Mucosa of gallbladder (tissue), 1 donor: ENCODE data around the gene HIPK2. TPM values are rescaled to one million over a fixed set of nuclear protein-coding genes. Genes with fewer than 3 reads are reported as not detected.

Experiments used
- DNase-seq: peaks from one replicate; pipeline ENCODE4 v3.0.0-alpha.2; 2020; ENCODE audit warnings: low spot score
- total RNA-seq: library from RNA; stranded (reverse); gene quantifications from one replicate; pipeline ENCODE4 v1.2.1, GENCODE V29; 2021
- donor health status: DM: no; HTN: no; CAD: no.

Gene HIPK2
- total RNA-seq, 1 donor from 2014 or later: 49.0 TPM

GRCh38 chr7:139752604-139753003 is 25.2 kb downstream of the HIPK2 start:
- no peak for DNase-seq

GRCh38 chr7:139752148-139752547 is 25.6 kb downstream of the HIPK2 start:
- DNase-seq: no peak

- DNase-seq: no peak
Measured at GRCh38 chr7:139750459-139751095, 27.2 kb downstream of the HIPK2 start.

- DNase-seq: no peak
Measured at GRCh38 chr7:139749545-139749944, 28.3 kb downstream of the HIPK2 start.

- no peak for DNase-seq
Measured at GRCh38 chr7:139748941-139749340, 28.9 kb downstream of the HIPK2 start.

GRCh38 chr7:139748373-139748765 is 29.4 kb downstream of the HIPK2 start:
- DNase-seq: no peak

- no peak for DNase-seq
Measured at GRCh38 chr7:139747662-139748372, 30.0 kb downstream of the HIPK2 start.

GRCh38 chr7:139746652-139747051 is 31.1 kb downstream of the HIPK2 start:
- DNase-seq: peak; percentile 54

GRCh38 chr7:139745678-139746143 is 32.1 kb downstream of the HIPK2 start:
- DNase-seq: no peak

- no peak for DNase-seq
Measured at GRCh38 chr7:139744768-139745677, 32.8 kb downstream of the HIPK2 start.

- no peak for DNase-seq
Measured at GRCh38 chr7:139743967-139744767, 33.6 kb downstream of the HIPK2 start.

GRCh38 chr7:139743267-139743966 is 34.4 kb downstream of the HIPK2 start:
- no peak for DNase-seq

GRCh38 chr7:139741789-139742344 is 35.9 kb downstream of the HIPK2 start:
- DNase-seq: no peak

GRCh38 chr7:139741239-139741638 is 36.6 kb downstream of the HIPK2 start:
- no peak for DNase-seq

- DNase-seq: peak; percentile 33
Measured at GRCh38 chr7:139739863-139740597, 37.8 kb downstream of the HIPK2 start.

- DNase-seq: no peak
Measured at GRCh38 chr7:139738772-139739171, 39.0 kb downstream of the HIPK2 start.

- no peak for DNase-seq
Measured at GRCh38 chr7:139738101-139738489, 39.7 kb downstream of the HIPK2 start.

GRCh38 chr7:139737221-139738100 is 40.3 kb downstream of the HIPK2 start:
- no peak for DNase-seq
